Stimulated activated naive CD4-positive, alpha-beta T cell (primary cell): ENCODE results near the gene GRAMD4.

Source experiments
- DNase-seq, 6 experiments: peaks; one replicate each; lab custom pipeline; 2025; lab: John Stamatoyannopoulos, UW

GRAMD4 gene

GRCh38 chr22:46721501-46722085 lies 101.4 kb downstream of the GRAMD4 start:
- DNase-seq = no peak

- DNase-seq = no peak
Measured at GRCh38 chr22:46723882-46724281, 103.7 kb downstream of the GRAMD4 start.

GRCh38 chr22:46725096-46725495 lies 104.9 kb downstream of the GRAMD4 start:
- DNase-seq = no peak

GRCh38 chr22:46726066-46726985 lies 106.1 kb downstream of the GRAMD4 start:
- DNase-seq = no peak

- no peak for DNase-seq
Measured at GRCh38 chr22:46726986-46727317, 106.8 kb downstream of the GRAMD4 start.

GRCh38 chr22:46727813-46728364 lies 107.7 kb downstream of the GRAMD4 start:
- DNase-seq = no peak

- no peak for DNase-seq
Measured at GRCh38 chr22:46728470-46728869, 108.3 kb downstream of the GRAMD4 start.
